HG03280 (cell line): ENCODE results near the gene CCDC107.

Source experiments
- ATAC-seq: cut with Tn5 transposase; IDR thresholded peaks from one replicate; pipeline ENCODE4 v1.9.1; 2021; ENCODE audit warnings: mild to moderate bottlenecking, moderate library complexity; ENCODE audit not compliant: unreplicated experiment

The CCDC107 gene

GRCh38 chr9:35682051-35682450 is 24.0 kb downstream of the CCDC107 start:
- ATAC-seq = no peak

DNA sequence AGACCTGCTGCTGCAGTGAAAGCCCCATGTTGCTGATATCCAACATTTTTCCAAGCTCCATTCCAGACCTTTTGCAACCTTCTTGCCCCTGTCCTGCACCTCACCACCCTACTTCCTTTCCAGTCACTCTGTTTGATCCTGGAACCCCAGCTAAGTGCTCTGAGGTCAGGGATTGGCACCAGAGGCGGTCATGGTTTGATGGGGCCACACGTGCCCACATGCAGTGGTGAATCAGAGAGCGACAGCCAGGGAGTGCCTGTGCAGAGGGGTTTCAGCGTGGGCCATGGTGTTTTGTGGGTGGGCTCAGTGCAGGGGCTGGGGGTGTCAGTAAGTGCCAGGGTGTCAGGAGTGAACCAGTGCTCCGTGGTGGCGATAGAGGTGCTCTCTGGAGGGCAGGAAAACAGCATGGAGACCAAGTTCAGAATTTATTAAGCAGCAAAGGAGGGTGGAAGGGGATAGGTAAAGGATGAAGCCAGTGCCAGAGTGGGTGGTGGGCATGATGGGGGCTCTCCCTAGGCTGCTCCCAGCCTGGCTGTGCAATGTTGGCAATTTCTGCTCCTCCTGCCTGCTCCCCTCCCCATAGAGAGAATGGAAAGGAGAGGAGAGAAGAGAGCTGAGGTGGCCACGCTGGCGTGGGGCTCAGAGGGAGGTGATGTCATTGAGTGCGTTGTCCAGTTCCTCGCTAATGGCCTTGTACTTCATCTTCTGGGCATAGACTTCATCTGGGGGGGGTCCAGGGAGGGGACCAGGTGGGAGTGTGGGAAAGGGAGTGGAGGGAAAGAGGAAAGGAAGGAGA is 24.6 kb downstream of the CCDC107 start:
- ATAC-seq = no peak

GRCh38 chr9:35683323-35683722 is 25.2 kb downstream of the CCDC107 start:
- no peak for ATAC-seq

- no peak for ATAC-seq
Measured at GRCh38 chr9:35684921-35685320, 26.8 kb downstream of the CCDC107 start.

GRCh38 chr9:35685506-35685905 is 27.4 kb downstream of the CCDC107 start:
- no peak for ATAC-seq

DNA sequence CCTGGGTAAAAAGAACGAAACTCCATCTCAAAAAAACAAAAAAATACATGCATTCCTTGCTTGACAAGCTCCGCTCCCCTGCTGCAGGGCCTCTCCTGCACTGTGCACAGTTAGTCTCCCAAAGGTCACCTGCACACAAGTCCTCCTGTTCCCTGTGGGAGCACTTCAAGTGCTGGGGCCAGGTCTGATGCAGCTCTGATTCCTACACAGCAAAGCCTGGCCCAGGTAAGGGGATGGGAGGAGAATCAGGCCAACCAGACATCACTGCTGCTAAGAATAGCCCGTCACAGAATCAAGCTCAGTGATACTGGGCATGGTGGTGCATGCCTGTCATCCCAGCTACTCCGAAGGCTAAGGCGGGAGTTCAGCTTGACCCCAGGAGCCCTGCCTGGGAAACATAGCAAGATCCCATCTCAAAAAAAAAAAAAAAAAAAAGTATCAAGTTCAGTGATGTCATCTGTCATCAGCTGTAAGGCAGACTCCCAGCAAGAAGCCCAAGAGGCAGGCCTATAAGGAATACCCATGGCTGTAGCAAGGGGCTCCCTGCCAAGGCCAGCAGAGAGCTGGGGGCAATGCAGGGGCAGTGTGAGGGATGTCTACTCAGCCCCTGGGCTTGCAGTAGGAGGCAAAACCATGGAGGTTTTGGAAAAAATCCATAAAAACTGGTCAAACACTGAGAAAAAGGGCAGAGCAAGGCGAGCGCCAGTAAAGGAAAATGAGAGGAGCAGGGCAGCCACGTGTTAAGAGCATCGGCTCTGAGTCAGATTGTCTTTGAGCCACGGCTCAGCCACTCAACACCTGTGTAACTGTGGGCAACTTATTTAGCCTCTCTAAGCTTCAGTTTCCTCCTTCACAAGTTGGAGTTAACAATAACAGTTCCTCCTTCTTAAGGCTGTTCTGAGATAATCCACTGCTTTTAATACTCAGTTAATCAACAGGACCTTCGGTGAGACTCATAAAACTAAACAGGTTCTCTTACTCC is 28.4 kb downstream of the CCDC107 start:
- ATAC-seq = no peak

GRCh38 chr9:35687306-35687705 is 29.2 kb downstream of the CCDC107 start:
- ATAC-seq = no peak

DNA sequence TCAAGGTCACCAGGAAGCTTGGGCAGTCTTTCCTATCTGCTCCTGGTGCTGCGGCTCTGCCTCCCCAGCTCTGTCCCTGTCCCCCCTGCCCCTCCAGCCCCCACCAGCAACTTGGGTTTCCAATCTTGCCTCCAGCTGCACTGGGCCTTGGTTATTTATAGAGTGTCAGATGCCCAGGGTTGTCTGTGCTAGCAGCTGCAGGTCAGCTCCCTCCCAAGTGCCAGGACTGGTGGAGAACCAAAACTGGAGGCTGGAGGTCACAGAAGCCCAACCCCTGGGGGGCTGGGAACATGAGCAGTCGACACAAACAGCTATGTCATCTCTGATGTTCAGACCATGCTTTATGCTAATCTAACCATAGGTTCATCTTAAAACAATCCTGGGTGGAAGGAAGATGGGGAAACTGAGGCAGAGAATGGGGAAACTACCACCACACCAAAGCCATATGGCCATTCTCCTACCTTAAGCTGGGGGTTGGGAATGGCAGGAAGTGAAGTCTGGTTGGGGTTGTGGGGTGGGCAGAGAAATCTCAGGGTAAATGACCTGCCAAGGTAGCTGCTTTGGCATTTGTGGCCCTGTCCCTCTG is 30.0 kb downstream of the CCDC107 start:
- ATAC-seq = no peak

- no peak for ATAC-seq
Measured at GRCh38 chr9:35688558-35689541, 30.8 kb downstream of the CCDC107 start.

DNA sequence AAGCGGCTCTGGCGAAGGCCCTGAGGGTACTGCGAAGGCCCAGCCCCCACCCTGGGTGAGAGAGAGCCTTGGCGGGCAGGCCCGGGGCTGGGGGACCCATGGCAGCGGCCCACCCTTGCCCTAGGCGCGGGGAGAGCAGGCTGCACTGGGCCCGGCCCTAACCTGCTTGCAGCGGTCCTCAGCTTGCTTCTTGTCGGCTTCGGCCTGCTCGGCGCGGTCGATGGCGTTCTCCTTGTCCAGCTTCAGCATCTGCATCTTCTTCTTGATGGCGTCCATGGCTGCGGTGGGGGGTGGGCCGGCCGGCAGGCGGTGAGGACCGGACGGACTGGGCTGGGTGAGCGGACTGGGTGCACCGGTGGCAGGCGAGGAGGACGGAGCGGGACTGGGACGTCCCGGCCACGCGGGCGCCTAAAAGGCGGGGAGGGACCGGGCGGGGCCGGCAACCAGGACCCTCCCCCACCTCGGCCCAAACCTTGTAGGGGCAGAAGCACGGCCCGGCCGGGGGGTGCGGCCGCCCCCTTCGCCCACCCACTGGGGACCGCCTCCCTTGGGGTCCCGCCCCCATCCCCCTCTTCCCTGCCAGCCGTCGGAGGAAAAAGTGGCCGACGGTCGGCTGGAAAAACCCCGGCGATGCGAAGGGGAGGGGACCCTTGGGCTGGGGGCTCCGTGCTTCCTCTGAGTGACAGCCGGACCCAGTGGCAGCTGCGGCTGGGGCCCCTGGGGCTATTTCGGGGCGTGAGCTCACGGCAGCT is 31.6 kb downstream of the CCDC107 start, which contains the start of gene TPM2:
TPM2 (minus strand) TSS at position 384 of the 752 bp plus-strand sequence; CDS start at position 276, 108 bp downstream.
- no peak for ATAC-seq

GRCh38 chr9:35690294-35690613 is 32.2 kb downstream of the CCDC107 start:
- no peak for ATAC-seq

DNA sequence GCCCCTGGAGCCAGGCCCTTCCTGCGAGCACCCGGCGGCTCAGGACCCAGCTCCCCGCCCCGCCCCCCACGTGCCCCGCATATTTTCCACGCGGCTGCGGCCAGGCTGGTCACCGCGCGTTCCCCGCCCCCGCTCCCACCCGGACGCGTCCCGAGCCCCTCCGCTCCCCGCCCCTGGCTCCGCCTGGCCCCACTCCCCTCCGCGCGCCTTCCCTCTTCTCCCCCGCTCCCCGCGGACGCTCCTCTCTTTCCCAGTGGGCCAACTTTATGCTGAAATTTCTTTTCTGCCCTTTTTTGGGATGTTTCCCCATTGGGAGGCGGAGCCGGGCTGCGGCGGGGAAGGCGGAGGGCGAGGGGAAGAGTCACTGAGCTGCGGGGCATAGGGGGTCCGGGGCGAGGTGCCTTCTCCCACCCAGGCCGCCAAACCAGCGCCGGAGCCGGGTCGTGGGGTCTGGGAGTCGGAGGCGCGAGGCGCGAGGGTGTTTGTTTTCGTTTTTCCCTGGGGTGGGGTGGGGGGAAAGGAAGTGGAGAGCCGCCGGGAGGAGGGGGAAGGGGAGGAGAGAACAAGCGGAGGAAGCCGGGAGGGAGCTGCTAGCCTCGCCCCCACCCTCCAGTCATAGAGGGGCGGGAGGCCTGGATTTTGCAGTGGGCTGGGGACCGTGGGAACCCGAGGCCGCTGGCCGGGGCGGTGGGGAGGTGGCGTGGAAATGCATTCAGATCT is 32.7 kb downstream of the CCDC107 start:
- no peak for ATAC-seq

- no peak for ATAC-seq
Measured at GRCh38 chr9:35691334-35691650, 33.2 kb downstream of the CCDC107 start.

DNA sequence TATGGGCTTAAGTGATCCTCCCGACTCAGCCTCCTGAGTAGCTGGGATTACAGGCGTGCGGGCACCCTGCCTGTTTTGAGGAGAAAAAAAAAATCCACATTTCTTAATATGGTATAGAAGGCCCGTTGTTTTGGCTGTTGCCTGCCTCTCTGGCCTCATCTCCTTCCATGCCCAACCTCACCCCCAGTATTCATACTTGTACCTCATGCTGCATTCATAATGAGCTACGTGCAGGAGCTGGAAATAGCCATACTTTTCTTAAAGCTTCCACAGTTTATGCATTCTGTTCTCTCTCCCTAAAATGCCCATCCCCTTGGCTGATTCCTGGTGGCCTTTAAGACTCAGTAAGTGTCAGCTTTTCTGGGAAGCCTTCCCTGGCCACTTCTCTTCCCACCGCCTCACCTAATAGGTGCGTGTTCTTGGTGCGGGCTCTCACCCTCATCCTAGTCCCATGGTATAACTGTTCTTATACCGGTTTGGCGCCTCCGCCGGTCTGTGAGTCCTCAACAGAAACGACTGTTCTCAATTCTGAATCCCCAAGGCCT is 33.7 kb downstream of the CCDC107 start:
- no peak for ATAC-seq

- no peak for ATAC-seq
Measured at GRCh38 chr9:35695943-35696401, 37.9 kb downstream of the CCDC107 start.

- peak; percentile 80 for ATAC-seq
Measured at GRCh38 chr9:35696520-35697215, 38.6 kb downstream of the CCDC107 start.

GRCh38 chr9:35697486-35697885 is 39.4 kb downstream of the CCDC107 start:
- ATAC-seq = no peak

DNA sequence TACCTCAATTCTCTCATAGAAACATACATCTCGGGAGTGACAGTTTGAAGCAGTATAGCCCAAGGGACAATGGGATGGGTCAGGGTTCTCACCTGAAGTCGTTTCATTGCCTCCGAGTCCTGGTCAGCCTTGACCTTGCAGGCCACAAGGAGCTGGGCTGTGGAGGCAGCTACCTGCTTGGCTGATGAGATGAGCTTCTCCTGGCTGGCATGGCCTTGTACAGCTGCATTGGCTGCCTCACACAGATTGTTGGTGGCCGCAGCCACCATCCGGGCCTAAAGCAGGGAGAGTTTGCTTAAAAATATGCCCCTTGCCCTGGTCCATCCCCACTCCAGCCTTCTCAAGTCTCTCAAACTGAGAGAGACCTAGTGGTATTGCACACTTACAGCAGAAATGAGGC is 40.1 kb downstream of the CCDC107 start:
- ATAC-seq = no peak
